Mammary epithelial cell (primary cell): Measurements from ENCODE around the gene FMN1.

Experiments
- CTCF ChIP-seq, 2 donors: IDR thresholded peaks in 1 of 2; conservative IDR thresholded peaks in 1 of 2; 2 replicates each; pipeline ENCODE4 v1.5.1; 2011 to 2012; ENCODE audit warnings: inconsistent platforms in 2 of 2, low read length in 2 of 2, mild to moderate bottlenecking in 2 of 2, control low read depth in 1 of 2, low read depth in 1 of 2; ENCODE audit not compliant: insufficient read depth in 1 of 2; ENCODE audit errors: extremely low read depth in 1 of 2
- EZH2 ChIP-seq: IDR thresholded peaks from 2 replicates; pipeline ENCODE4 v1.6.1; 2012; ENCODE audit warnings: low read length, inconsistent platforms, borderline replicate concordance

GRCh38 chr15:32901192-32901591, 293.3 kb downstream of the FMN1 start:
- TF ChIP-seq CTCF (conservative IDR thresholded peaks at IDR 0.05 in 1 of 2, IDR thresholded peaks at IDR 0.05 in 1 of 2; ENCODE audit: extremely low read depth in 1 of 2, insufficient read depth in 1 of 2, low read depth in 1 of 2, low read length in 2 of 2) (no peak), EZH2 (no peak)
